A673 (cell line): ENCODE measurements around the gene BOK.

Experiments used
- CTCF ChIP-seq: fragments of 300-800, 200-600 bp; sonication (generic); conservative IDR thresholded peaks from 2 replicates; pipeline ENCODE4 v1.5.1; 2017; ENCODE audit warnings: low read depth, mild to moderate bottlenecking, antibody characterized with exemption, low read length, moderate library complexity, mixed read lengths
- EZH2 ChIP-seq: fragments of 200-600 bp; sonication (generic); IDR thresholded peaks from 2 replicates; pipeline ENCODE4 v1.6.1; 2017; ENCODE audit warnings: borderline replicate concordance, low read depth, mild to moderate bottlenecking, mixed read lengths, antibody characterized with exemption, low read length; ENCODE audit not compliant: poor library complexity, severe bottlenecking

GRCh38 chr2:241592126-241592845 is 33.7 kb downstream of the BOK start:
- TF ChIP-seq CTCF, result no peak
- no peak for TF ChIP-seq EZH2
